OCI-LY1 (cell line): Measurements from ENCODE around the gene PLD6.

Source experiments
- H2AFZ ChIP-seq: fragments of 200-600 bp; sonication (generic), shearing (Covaris generic); 2 replicates; pipeline ENCODE4 v1.6.0; 2014; ENCODE audit warnings: antibody characterized with exemption, mild to moderate bottlenecking, low read length
- H3F3A ChIP-seq: fragments of 200-600 bp; sonication (generic), shearing (Covaris generic); 2 replicates; pipeline ENCODE4 v1.6.0; 2014; ENCODE audit warnings: mild to moderate bottlenecking, antibody characterized with exemption, low read length, moderate library complexity; ENCODE audit not compliant: insufficient read depth
- H3K27ac ChIP-seq: fragments of 200-600 bp; sonication (generic); 2 replicates; pipeline ENCODE4 v1.5.1; 2014; ENCODE audit warnings: low read length, mixed run types, mild to moderate bottlenecking, low read depth; ENCODE audit not compliant: poor library complexity, severe bottlenecking
- H3K27me3 ChIP-seq: fragments of 200-600 bp; sonication (generic); 2 replicates; pipeline ENCODE4 v1.6.0; 2014; ENCODE audit warnings: antibody characterized with exemption, mild to moderate bottlenecking, low read length, moderate library complexity; ENCODE audit not compliant: insufficient read depth
- H3K36me3 ChIP-seq: fragments of 200-600 bp; sonication (generic); 2 replicates; pipeline ENCODE4 v1.6.1; 2014; ENCODE audit warnings: mild to moderate bottlenecking, antibody characterized with exemption, low read length, moderate library complexity, mixed read lengths; ENCODE audit not compliant: insufficient read depth
- H3K4me1 ChIP-seq: fragments of 200-600 bp; sonication (generic); 2 replicates; pipeline ENCODE4 v1.5.1; 2014; ENCODE audit warnings: mild to moderate bottlenecking, low read length, moderate library complexity; ENCODE audit not compliant: insufficient read depth, severe bottlenecking
- H3K4me2 ChIP-seq: fragments of 200-600 bp; sonication (generic), shearing (Covaris generic); 2 replicates; pipeline ENCODE4 v1.6.1; 2014; ENCODE audit warnings: low read length
- H3K4me3 ChIP-seq: fragments of 200-600 bp; sonication (generic); 2 replicates; pipeline ENCODE4 v1.5.1; 2014; ENCODE audit warnings: low read length, low read depth, mild to moderate bottlenecking, mixed read lengths; ENCODE audit not compliant: poor library complexity, severe bottlenecking
- H3K79me2 ChIP-seq: fragments of 200-600 bp; shearing (Covaris generic); 2 replicates; pipeline ENCODE4 v1.6.1; 2016; ENCODE audit warnings: mixed run types, low read length, mixed read lengths; ENCODE audit not compliant: insufficient read depth
- H3K9ac ChIP-seq: fragments of 200-600 bp; sonication (generic), shearing (Covaris generic); 2 replicates; pipeline ENCODE4 v1.6.1; 2014; ENCODE audit warnings: mild to moderate bottlenecking, low read length, mixed read lengths
- H3K9me2 ChIP-seq: fragments of 200-600 bp; sonication (generic), shearing (Covaris generic); 2 replicates; pipeline ENCODE4 v1.6.1; 2014; ENCODE audit warnings: low read depth, mild to moderate bottlenecking, low read length, mixed read lengths
- H3K9me3 ChIP-seq: fragments of 200-600 bp; shearing (Covaris generic); 2 replicates; pipeline ENCODE4 v1.6.1; 2014; ENCODE audit warnings: low read length, mixed read lengths
- H4K20me1 ChIP-seq: fragments of 200-600 bp; sonication (generic), shearing (Covaris generic); 2 replicates; pipeline ENCODE4 v1.6.0; 2016; ENCODE audit warnings: mild to moderate bottlenecking, low read length; ENCODE audit not compliant: insufficient read depth
- CTCF ChIP-seq: fragments of 200-600 bp; sonication (generic), shearing (Covaris generic); IDR thresholded peaks from 2 replicates; pipeline ENCODE4 v1.5.1; 2017; ENCODE audit warnings: mild to moderate bottlenecking, antibody characterized with exemption, low read length, moderate library complexity, mixed read lengths
- EZH2 ChIP-seq: fragments of 200-600 bp; sonication (generic), shearing (Covaris generic); IDR thresholded peaks from 2 replicates; pipeline ENCODE4 v1.8.0; 2017; ENCODE audit warnings: borderline replicate concordance, mixed run types, mild to moderate bottlenecking, antibody characterized with exemption, low read length, moderate library complexity, mixed read lengths

The PLD6 gene

DNA sequence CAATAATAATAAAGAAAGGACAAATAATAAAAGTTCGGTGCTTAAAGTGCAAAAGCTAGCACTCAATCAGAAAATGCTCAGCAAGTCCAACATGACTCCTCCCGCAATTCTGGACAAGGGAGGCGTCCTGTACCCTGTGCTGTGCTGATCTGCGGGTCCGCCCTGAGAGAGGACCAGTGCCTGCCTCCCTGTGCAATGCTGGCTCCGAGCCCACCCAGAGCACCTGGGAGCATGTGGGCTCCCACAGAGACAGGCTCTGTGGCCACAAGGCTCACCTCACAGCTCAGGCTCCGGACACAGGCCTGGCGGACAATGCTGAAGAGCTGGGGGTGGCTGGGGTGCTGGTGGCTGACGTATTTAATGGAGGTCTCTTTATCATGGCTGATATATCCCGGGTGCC lies 19.8 kb upstream of the PLD6 start:
- no peak for TF ChIP-seq CTCF
- no peak for TF ChIP-seq EZH2
- H3K79me2 ChIP-seq = no peaks in the 10 kb centered on the region
- no peak overlapping the region for H2AFZ ChIP-seq
- no peak overlapping the region for H3K27ac ChIP-seq
- no peaks in the 10 kb centered on the region for H3K4me1 ChIP-seq
- H3K9ac ChIP-seq = no peak overlapping the region
- no peaks in the 10 kb centered on the region for H4K20me1 ChIP-seq
- H3K27me3 ChIP-seq = no peaks in the 10 kb centered on the region
- H3F3A ChIP-seq = no peaks in the 10 kb centered on the region
- H3K9me2 ChIP-seq = no peaks in the 10 kb centered on the region
- no peaks in the 10 kb centered on the region for H3K9me3 ChIP-seq
- H3K4me2 ChIP-seq = no peak overlapping the region
- no peak overlapping the region for H3K4me3 ChIP-seq
- H3K36me3 ChIP-seq = peaks cover 80% of the 10 kb centered on the region

DNA sequence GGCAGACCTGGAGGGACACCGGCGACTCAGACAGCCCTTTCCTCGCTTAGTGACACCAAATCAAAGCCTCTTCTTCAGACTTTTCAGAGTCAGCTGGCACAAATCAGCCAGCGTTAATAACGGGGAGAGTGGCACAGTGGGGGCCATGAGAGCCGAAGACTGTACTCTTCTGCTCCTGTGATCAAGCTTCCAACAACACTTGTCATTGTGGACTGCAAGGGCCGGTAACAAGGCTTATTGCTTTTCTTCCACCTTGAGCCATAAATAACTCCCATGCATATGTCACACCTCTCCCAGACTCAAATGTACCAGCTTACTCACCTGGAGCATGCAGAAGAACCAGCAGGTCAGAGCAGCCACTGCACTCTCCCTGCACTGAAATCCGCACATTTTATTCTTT lies 18.0 kb upstream of the PLD6 start:
- H3K27ac ChIP-seq = no peak overlapping the region

GRCh38 chr17:17223736-17224135 lies 17.6 kb upstream of the PLD6 start:
- Histone ChIP-seq H3K9me2 (no peaks in the 10 kb centered on the region), H4K20me1 (no peaks in the 10 kb centered on the region), H3K79me2 (no peaks in the 10 kb centered on the region), H2AFZ (no peak overlapping the region), H3F3A (no peaks in the 10 kb centered on the region), H3K4me2 (no peak overlapping the region), H3K9ac (no peak overlapping the region), H3K4me3 (no peak overlapping the region), H3K4me1 (no peaks in the 10 kb centered on the region), H3K36me3 (peaks cover 80% of the 10 kb centered on the region), H3K27me3 (no peaks in the 10 kb centered on the region), H3K27ac (no peak overlapping the region), H3K9me3 (no peaks in the 10 kb centered on the region)
- no peak for TF ChIP-seq EZH2
- TF ChIP-seq CTCF = no peak

More for the DNA sequence above, 18.0 kb upstream of the PLD6 start:
- Histone ChIP-seq H3K79me2 (no peaks in the 10 kb centered on the region), H3K36me3 (peaks cover 80% of the 10 kb centered on the region), H3K9me3 (no peaks in the 10 kb centered on the region), H3K27me3 (no peaks in the 10 kb centered on the region), H3K4me2 (no peak overlapping the region), H4K20me1 (no peaks in the 10 kb centered on the region), H3F3A (no peaks in the 10 kb centered on the region), H3K4me3 (no peak overlapping the region), H3K4me1 (no peaks in the 10 kb centered on the region), H3K9me2 (no peaks in the 10 kb centered on the region), H2AFZ (no peak overlapping the region), H3K9ac (no peak overlapping the region)
- no peak for TF ChIP-seq EZH2
- no peak for TF ChIP-seq CTCF
